ENCODE measurements around the gene IQGAP2. TPM values are rescaled to one million over a fixed set of nuclear protein-coding genes. Genes with fewer than 3 reads are reported as not detected.

The IQGAP2 gene
- total and polyA plus RNA-seq, 2 donors (not counting 1 experiment from before 2014, with no cell fraction given): 8.1 to 15.0 TPM

- Mint-ChIP-seq H3K27me3 (no peaks in the 10 kb centered on the region), H3K27ac (no peak overlapping the region), H3K4me1 (peaks cover 9% of the 10 kb centered on the region), H3K9me3 (ENCODE audit: insufficient read depth) (no peaks in the 10 kb centered on the region), H3K4me3 (no peak overlapping the region)
- Histone ChIP-seq H4K20me1 (ENCODE audit: control insufficient read depth, insufficient read depth, low read length, poor library complexity, severe bottlenecking) (no peaks in the 10 kb centered on the region), H3K4me2 (replicated peaks; ENCODE audit: low read depth, low read length, poor library complexity, severe bottlenecking) (no peak overlapping the region), H3K27me3 (replicated peaks in 1 of 4; ENCODE audit: control extremely low read depth in 1 of 4, control insufficient read depth in 3 of 4, insufficient read depth in 4 of 4, low read length in 3 of 4) (no peaks in the 10 kb centered on the region), H3K4me1 (ENCODE audit: control insufficient read depth in 2 of 2, insufficient read depth in 2 of 2, low read length in 2 of 2) (peaks cover 5 to 8% of the 10 kb centered on the region in 2 donors), H3K9ac (ENCODE audit: low read length) (no peak overlapping the region), H3K36me3 (replicated peaks in 1 of 2; ENCODE audit: control extremely low read depth in 1 of 2, control insufficient read depth in 1 of 2, extremely low read depth in 1 of 2, insufficient read depth in 2 of 2, low read length in 1 of 2) (no peaks in the 10 kb centered on the region), H3K4me3 (ENCODE audit: control extremely low read depth in 1 of 5, extremely low read depth in 1 of 5, insufficient read depth in 1 of 5, low read depth in 2 of 5, low read length in 4 of 5) (no peak overlapping the region), H2AFZ (ENCODE audit: insufficient read depth, low read depth, low read length, poor library complexity, severe bottlenecking) (no peak overlapping the region), H3K9me3 (ENCODE audit: control extremely low read depth in 1 of 3, control insufficient read depth in 2 of 3, insufficient read depth in 1 of 3, low read length in 2 of 3) (no peaks in the 10 kb centered on the region), H3K79me2 (ENCODE audit: control insufficient read depth, insufficient read depth, low read length) (peaks cover 7% of the 10 kb centered on the region), H3K27ac (ENCODE audit: low read length in 2 of 2) (no peak overlapping the region)
- TF ChIP-seq EZH2 (IDR thresholded peaks at IDR 0.05; ENCODE audit: borderline replicate concordance, insufficient read depth, low read depth, low read length, poor library complexity, severe bottlenecking) (no peak), CTCF (IDR thresholded peaks at IDR 0.05) (no peak)
- ATAC-seq (ENCODE audit: low read depth): no peak
- no peak for DNase-seq
- ChIA-PET CTCF (no interaction called here), POLR2A (interaction anchor here (0.6 kb wide), 1 partner anchor 111 kb away, joined by 6 read pairs; no protein-coding TSS in a partner anchor)
- intact Hi-C loops (cut with micrococcal nuclease): no loop called here
- whole genome bisulfite sequencing (ENCODE audit: insufficient coverage): 94% methylated on average over 5 of the region's 7 CpGs
These were observed 69.4 kb downstream of the IQGAP2 start for GRCh38 chr5:76472335-76473008.

- H3K9me3 ChIP-seq (ENCODE audit: control extremely low read depth in 1 of 3, control insufficient read depth in 2 of 3, insufficient read depth in 1 of 3, low read length in 2 of 3): no peaks in the 10 kb centered on the region
- H3K27me3 ChIP-seq (replicated peaks in 1 of 4; ENCODE audit: control extremely low read depth in 1 of 4, control insufficient read depth in 3 of 4, insufficient read depth in 4 of 4, low read length in 3 of 4): no peaks in the 10 kb centered on the region
- peaks cover 7% of the 10 kb centered on the region for H3K79me2 ChIP-seq (ENCODE audit: control insufficient read depth, insufficient read depth, low read length)
- H3K9ac ChIP-seq (ENCODE audit: low read length): no peak overlapping the region
- no peaks in the 10 kb centered on the region for H3K9me3 Mint-ChIP-seq (ENCODE audit: insufficient read depth)
- intact Hi-C loops (cut with micrococcal nuclease): no loop called here
- peaks cover 9% of the 10 kb centered on the region for H3K4me1 Mint-ChIP-seq
- H2AFZ ChIP-seq (ENCODE audit: insufficient read depth, low read depth, low read length, poor library complexity, severe bottlenecking): no peak overlapping the region
- H3K27ac ChIP-seq (ENCODE audit: low read length in 2 of 2): no peak overlapping the region
- H3K4me1 ChIP-seq (ENCODE audit: control insufficient read depth in 2 of 2, insufficient read depth in 2 of 2, low read length in 2 of 2): peaks cover 5 to 8% of the 10 kb centered on the region in 2 donors
- H3K36me3 ChIP-seq (replicated peaks in 1 of 2; ENCODE audit: control extremely low read depth in 1 of 2, control insufficient read depth in 1 of 2, extremely low read depth in 1 of 2, insufficient read depth in 2 of 2, low read length in 1 of 2): no peaks in the 10 kb centered on the region
- DNase-seq: no peak
- TF ChIP-seq CTCF (IDR thresholded peaks at IDR 0.05): no peak
- no peak for TF ChIP-seq EZH2 (IDR thresholded peaks at IDR 0.05; ENCODE audit: borderline replicate concordance, insufficient read depth, low read depth, low read length, poor library complexity, severe bottlenecking)
- no peak overlapping the region for H3K27ac Mint-ChIP-seq
- no peak overlapping the region for H3K4me3 ChIP-seq (ENCODE audit: control extremely low read depth in 1 of 5, extremely low read depth in 1 of 5, insufficient read depth in 1 of 5, low read depth in 2 of 5, low read length in 4 of 5)
- no peak overlapping the region for H3K4me3 Mint-ChIP-seq
- no peak overlapping the region for H3K4me2 ChIP-seq (replicated peaks; ENCODE audit: low read depth, low read length, poor library complexity, severe bottlenecking)
- no peaks in the 10 kb centered on the region for H3K27me3 Mint-ChIP-seq
- no peak for ATAC-seq (ENCODE audit: low read depth)
- no peaks in the 10 kb centered on the region for H4K20me1 ChIP-seq (ENCODE audit: control insufficient read depth, insufficient read depth, low read length, poor library complexity, severe bottlenecking)
- WGBS (ENCODE audit: insufficient coverage): 90% methylated on average over 2 of the region's 2 CpGs
- CTCF ChIA-PET: no interaction called here
- POLR2A ChIA-PET: no interaction called here
These were observed 69.9 kb downstream of the IQGAP2 start for GRCh38 chr5:76473009-76473336.
